SK-N-SH (cell line): Measurements from ENCODE around the gene SEMG1.

Experiments
- CTCF ChIP-seq: fragments of 200-600 bp; sonication (generic); IDR thresholded peaks from 2 replicates; pipeline ENCODE4 v1.6.1; 2017; ENCODE audit warnings: antibody characterized with exemption, mild to moderate bottlenecking, moderate library complexity
- EZH2phosphoT487 ChIP-seq: fragments of 200-600 bp; sonication (generic); IDR thresholded peaks from 2 replicates; pipeline ENCODE4 v1.6.1; 2017; ENCODE audit warnings: low read depth, mixed run types, mild to moderate bottlenecking, antibody characterized with exemption, moderate library complexity, borderline replicate concordance
- FOXJ3 ChIP-seq: sonication (generic); formaldehyde crosslinking; IDR thresholded peaks from 2 replicates; pipeline ENCODE4 v1.5.1; 2020; ENCODE audit warnings: mild to moderate bottlenecking, missing genetic modification reagents
- IRF3 ChIP-seq: fragments of 150-350 bp; IDR thresholded peaks from 2 replicates; pipeline ENCODE4 v1.6.1; 2016; ENCODE audit warnings: mild to moderate bottlenecking, low read depth, low read length
- MXI1 ChIP-seq: IDR thresholded peaks from 2 replicates; pipeline ENCODE4 v1.6.1; 2012; ENCODE audit warnings: mild to moderate bottlenecking, low read depth, low read length, improper control_type of control experiment
- SIN3A ChIP-seq: IDR thresholded peaks from 2 replicates; pipeline ENCODE4 v1.6.1; 2012; ENCODE audit warnings: low read depth, mild to moderate bottlenecking, low read length, moderate library complexity, borderline replicate concordance
- SMC3 ChIP-seq: IDR thresholded peaks from 2 replicates; pipeline ENCODE4 v1.6.1; 2012; ENCODE audit warnings: low read depth, low read length, improper control_type of control experiment

- no peak for TF ChIP-seq CTCF
- no peak for TF ChIP-seq IRF3
- TF ChIP-seq MXI1: no peak
- TF ChIP-seq FOXJ3 (CRISPR knock-in tag): no peak
- TF ChIP-seq SMC3: no peak
- no peak for TF ChIP-seq EZH2phosphoT487
- TF ChIP-seq SIN3A: no peak
These were observed 41.9 kb upstream of the SEMG1 start for GRCh38 chr20:45164906-45165305.
